NCI-H1105 treated with DMSO at 0.1 percent for 48 hours (cell line): ENCODE data around the gene SYT17.
A peak's percentile ranks its signal among the peaks of the same experiment; 100 is the strongest.

Experiments used
- DNase-seq: peaks from one replicate; lab custom pipeline; 2025; lab: John Stamatoyannopoulos, UW

SYT17 gene

GRCh38 chr16:19264123-19264673 lies 96.2 kb downstream of the SYT17 start:
- DNase-seq: no peak

GRCh38 chr16:19265380-19265930 lies 97.4 kb downstream of the SYT17 start:
- DNase-seq: no peak

- DNase-seq: no peak
These were observed 98.7 kb downstream of the SYT17 start for GRCh38 chr16:19266774-19267173.

- no peak for DNase-seq
These were observed 101.1 kb downstream of the SYT17 start for GRCh38 chr16:19269098-19269497.

- no peak for DNase-seq
These were observed 106.2 kb downstream of the SYT17 start for GRCh38 chr16:19274165-19274797.

- DNase-seq: no peak
These were observed 110.4 kb downstream of the SYT17 start for GRCh38 chr16:19278403-19278802.

GRCh38 chr16:19281246-19281645 lies 113.2 kb downstream of the SYT17 start:
- no peak for DNase-seq

- no peak for DNase-seq
These were observed 114.1 kb downstream of the SYT17 start for GRCh38 chr16:19282101-19282500.

- DNase-seq: no peak
These were observed 115.6 kb downstream of the SYT17 start for GRCh38 chr16:19283637-19284036.

GRCh38 chr16:19284207-19284606 lies 116.2 kb downstream of the SYT17 start:
- peak; percentile 29 for DNase-seq

- no peak for DNase-seq
These were observed 117.4 kb downstream of the SYT17 start, which contains the start of gene CLEC19A for GRCh38 chr16:19285431-19285830. TSS of gene CLEC19A (plus strand) at chr16:19285731. CDS start at chr16:19285852, 121 bp downstream.

GRCh38 chr16:19286827-19287226 lies 118.8 kb downstream of the SYT17 start:
- no peak for DNase-seq

GRCh38 chr16:19287241-19287640 lies 119.2 kb downstream of the SYT17 start:
- DNase-seq: no peak

- no peak for DNase-seq
These were observed 121.1 kb downstream of the SYT17 start for GRCh38 chr16:19288872-19289799.

GRCh38 chr16:19289811-19290485 lies 121.9 kb downstream of the SYT17 start:
- peak; percentile 7 for DNase-seq

GRCh38 chr16:19290860-19291259 lies 122.8 kb downstream of the SYT17 start:
- DNase-seq: no peak

GRCh38 chr16:19291475-19291874 lies 123.4 kb downstream of the SYT17 start:
- no peak for DNase-seq

GRCh38 chr16:19292186-19292585 lies 124.1 kb downstream of the SYT17 start:
- DNase-seq: no peak

GRCh38 chr16:19294156-19294649 lies 126.2 kb downstream of the SYT17 start:
- no peak for DNase-seq

- DNase-seq: no peak
These were observed 127.4 kb downstream of the SYT17 start for GRCh38 chr16:19295393-19295792.

GRCh38 chr16:19297454-19297853 lies 129.4 kb downstream of the SYT17 start:
- DNase-seq: no peak

GRCh38 chr16:19299565-19299964 lies 131.5 kb downstream of the SYT17 start:
- no peak for DNase-seq
